IMR-90 (cell line): ENCODE measurements around the gene NEAT1. TPM values are rescaled to one million over a fixed set of nuclear protein-coding genes. Genes with fewer than 3 reads are reported as not detected.

Experiments used
- ATAC-seq: fragments of 200-7000 bp; cut with Tn5 transposase; 2 replicates; pipeline ENCODE4 v1.9.1; 2020; ENCODE audit warnings: low read depth, mild to moderate bottlenecking, moderate library complexity
- BruUV-seq: library from RNA; stranded (reverse); fragments of 400-500 nt; replicated peaks from 2 replicates; lab custom pipeline; 2021; lab: Mats Ljungman, UMichigan
- CTCF ChIA-PET: fragments of 300-600 bp; formaldehyde crosslinking; extraction: SDS; loops from one replicate; lab custom pipeline; 2021; ENCODE audit warnings: antibody characterized with exemption; lab: Yijun Ruan, JAX
- POLR2A ChIA-PET: fragments of 300-600 bp; sonication (Branson Sonifier 250); formaldehyde crosslinking; loops from one replicate; lab custom pipeline; 2022; ENCODE audit warnings: antibody characterized with exemption; ENCODE audit not compliant: unreplicated experiment; lab: Charles Lee
- DNase-seq: peaks from one replicate; pipeline ENCODE4 v3.0.0; 2013
- H2AFZ ChIP-seq: replicated peaks from 2 replicates; pipeline ENCODE3; 2013; ENCODE audit warnings: low read length, mild to moderate bottlenecking; ENCODE audit not compliant: poor library complexity
- H2AK5ac ChIP-seq: 2 replicates; pipeline ENCODE4 v1.6.1; 2013; ENCODE audit warnings: low read depth, low read length, inconsistent platforms
- H2AK9ac ChIP-seq: replicated peaks from 2 replicates; pipeline ENCODE3; 2013; ENCODE audit warnings: mild to moderate bottlenecking, low read depth, low read length, moderate library complexity; ENCODE audit not compliant: poor library complexity
- H2BK120ac ChIP-seq: 2 replicates; pipeline ENCODE4 v1.6.1; 2013; ENCODE audit warnings: low read depth, low read length, inconsistent platforms
- H2BK15ac ChIP-seq: 3 replicates; pipeline ENCODE4 v1.6.1; 2013; ENCODE audit warnings: low read depth, low read length, inconsistent platforms
- H2BK20ac ChIP-seq: 2 replicates; pipeline ENCODE4 v1.6.1; 2013; ENCODE audit warnings: low read depth, mild to moderate bottlenecking, inconsistent platforms, low read length, moderate library complexity
- H2BK5ac ChIP-seq: 2 replicates; pipeline ENCODE4 v1.6.1; 2013; ENCODE audit warnings: mild to moderate bottlenecking, low read depth, low read length, inconsistent platforms; ENCODE audit not compliant: poor library complexity, severe bottlenecking
- H3K14ac ChIP-seq: replicated peaks from 2 replicates; pipeline ENCODE4 v1.6.1; 2013; ENCODE audit warnings: low read depth, low read length, inconsistent platforms
- H3K18ac ChIP-seq: 2 replicates; pipeline ENCODE4 v1.6.1; 2013; ENCODE audit warnings: low read depth, low read length, control low read depth
- H3K23ac ChIP-seq: 2 replicates; pipeline ENCODE4 v1.6.1; 2013; ENCODE audit warnings: low read depth, low read length, inconsistent platforms
- H3K27ac ChIP-seq: 2 replicates; pipeline ENCODE4 v1.5.1; 2013; ENCODE audit warnings: mild to moderate bottlenecking, control low read depth, low read length; ENCODE audit not compliant: insufficient read depth
- H3K27me3 ChIP-seq: 2 replicates; pipeline ENCODE4 v1.6.1; 2013; ENCODE audit warnings: low read length; ENCODE audit not compliant: control insufficient read depth, insufficient read depth
- H3K36me3 ChIP-seq: 2 replicates; pipeline ENCODE4 v1.6.1; 2013; ENCODE audit warnings: low read length, mixed read lengths; ENCODE audit not compliant: control insufficient read depth, insufficient read depth
- H3K4ac ChIP-seq: 2 replicates; pipeline ENCODE4 v1.6.1; 2013; ENCODE audit warnings: low read depth, low read length, inconsistent platforms
- H3K4me1 ChIP-seq: 2 replicates; pipeline ENCODE4 v1.6.1; 2013; ENCODE audit warnings: low read length, mixed read lengths; ENCODE audit not compliant: control insufficient read depth, insufficient read depth
- H3K4me2 ChIP-seq: 2 replicates; pipeline ENCODE4 v1.6.1; 2013; ENCODE audit warnings: low read depth, mild to moderate bottlenecking, control low read depth, low read length, moderate library complexity
- H3K4me3 ChIP-seq: 2 replicates; pipeline ENCODE4 v1.5.1; 2013; ENCODE audit warnings: low read depth, mild to moderate bottlenecking, control low read depth, low read length, moderate library complexity; ENCODE audit not compliant: insufficient read depth
- H3K56ac ChIP-seq: 2 replicates; pipeline ENCODE4 v1.6.1; 2013; ENCODE audit warnings: low read length, inconsistent platforms; ENCODE audit not compliant: insufficient read depth; ENCODE audit errors: extremely low read depth
- H3K79me1 ChIP-seq, 2 experiments: 2 replicates each; pipeline ENCODE4 v1.6.1; 2013; ENCODE audit warnings: low read length in 2 of 2, inconsistent platforms in 1 of 2, low read depth in 1 of 2
- H3K9ac ChIP-seq: 2 replicates; pipeline ENCODE4 v1.6.1; 2013; ENCODE audit warnings: low read depth, low read length, control low read depth
- H3K9me1 ChIP-seq: 2 replicates; pipeline ENCODE4 v1.6.1; 2013; ENCODE audit warnings: low read length, inconsistent platforms; ENCODE audit not compliant: insufficient read depth
- H3K9me3 ChIP-seq: 2 replicates; pipeline ENCODE4 v1.6.1; 2013; ENCODE audit warnings: low read length; ENCODE audit not compliant: control insufficient read depth, insufficient read depth
- H4K20me1 ChIP-seq: 2 replicates; pipeline ENCODE4 v1.6.1; 2013; ENCODE audit warnings: low read length, inconsistent platforms; ENCODE audit not compliant: insufficient read depth
- H4K5ac ChIP-seq: 2 replicates; pipeline ENCODE4 v1.6.1; 2013; ENCODE audit warnings: mild to moderate bottlenecking, low read depth, low read length, control low read depth
- H4K8ac ChIP-seq, 2 experiments: 2 replicates each; pipeline ENCODE4 v1.6.1; 2013; ENCODE audit warnings: low read depth in 2 of 2, low read length in 2 of 2, control low read depth in 1 of 2, inconsistent platforms in 1 of 2
- H4K91ac ChIP-seq: 2 replicates; pipeline ENCODE4 v1.6.1; 2013; ENCODE audit warnings: low read depth, low read length, inconsistent platforms; ENCODE audit not compliant: insufficient read depth
- BHLHE40 ChIP-seq: fragments of 150-350 bp; IDR thresholded peaks from 2 replicates; pipeline ENCODE4 v1.6.1; 2016; ENCODE audit warnings: mild to moderate bottlenecking, low read depth, low read length
- ELK1 ChIP-seq: fragments of 150-350 bp; IDR thresholded peaks from 2 replicates; pipeline ENCODE4 v1.6.1; 2016; ENCODE audit warnings: low read depth, mild to moderate bottlenecking, low read length, moderate library complexity, borderline replicate concordance
- MAZ ChIP-seq: IDR thresholded peaks from 2 replicates; pipeline ENCODE4 v1.6.1; 2012; ENCODE audit warnings: low read depth, mild to moderate bottlenecking, low read length, improper control_type of control experiment, moderate library complexity, borderline replicate concordance
- MXI1 ChIP-seq: IDR thresholded peaks from 2 replicates; pipeline ENCODE4 v1.6.1; 2012; ENCODE audit warnings: low read depth, mild to moderate bottlenecking, low read length, moderate library complexity, borderline replicate concordance
- NFE2L2 ChIP-seq: fragments of 150-350 bp; IDR thresholded peaks from 2 replicates; pipeline ENCODE4 v1.6.1; 2016; ENCODE audit warnings: low read depth, mild to moderate bottlenecking, low read length
- POLR2A ChIP-seq: IDR thresholded peaks from 2 replicates; pipeline ENCODE4 v1.6.1; 2012; ENCODE audit warnings: mild to moderate bottlenecking, low read depth, low read length
- RCOR1 ChIP-seq: IDR thresholded peaks from 2 replicates; pipeline ENCODE4 v1.6.1; 2012; ENCODE audit warnings: mild to moderate bottlenecking, low read length, improper control_type of control experiment; ENCODE audit not compliant: insufficient replicate concordance
- RFX5 ChIP-seq: IDR thresholded peaks from 2 replicates; pipeline ENCODE4 v1.8.0; 2012; ENCODE audit warnings: low read depth, mild to moderate bottlenecking, low read length, moderate library complexity
- SMC3 ChIP-seq: fragments of 150-350 bp; IDR thresholded peaks from 2 replicates; pipeline ENCODE4 v1.6.1; 2016; ENCODE audit warnings: low read depth, mild to moderate bottlenecking, antibody characterized with exemption, low read length, moderate library complexity
- WGBS, 2 experiments: methylation state at CpG; one replicate each; pipeline versions ENCODE4 v1.1.5 to v1.1.7; 2013; ENCODE audit warnings: missing lambda C conversion rate in 2 of 2; ENCODE audit not compliant: insufficient read length in 1 of 2; ENCODE audit errors: extremely low coverage in 2 of 2; 5-methylcytosine and 5-hydroxymethylcytosine counted together
- dilution Hi-C: fragments of 300-500 bp; cut with HindIII; formaldehyde crosslinking; loops from one replicate; pipeline ENCODE4 v1.14.3; 2018; ENCODE audit warnings: low sequenced_read_pairs; ENCODE audit not compliant: unreplicated experiment
- in situ Hi-C: fragments of 300-500 bp; cut with MboI; formaldehyde crosslinking; loops from 3 replicates; pipeline ENCODE4 v1.14.3; 2019; ENCODE audit warnings: low sequenced_read_pairs, inconsistent platforms, mixed read lengths
- intact Hi-C: fragments of 100-400 bp; cut with micrococcal nuclease; formaldehyde crosslinking; loops from 2 replicates; pipeline ENCODE4 v1.10.0; 2022
- polyA plus RNA-seq, 3 experiments: library from polyadenylated mRNA; depleted of rRNA; stranded (reverse); fragments of >200 nt; gene quantifications; 2 replicates each; pipeline ENCODE4 v1.2.3, GENCODE V29; 2012; ENCODE audit warnings: low replicate concordance in 1 of 3
- total RNA-seq: library from RNA; depleted of rRNA; stranded (reverse); fragments of >200 nt; gene quantifications from 2 replicates; pipeline ENCODE4 v1.2.3, GENCODE V29; 2012

Gene NEAT1
- total and polyA plus RNA-seq, 2 of the 4 experiments (the other 2 are of a cell fraction): 30.1 to 114 TPM

DNA sequence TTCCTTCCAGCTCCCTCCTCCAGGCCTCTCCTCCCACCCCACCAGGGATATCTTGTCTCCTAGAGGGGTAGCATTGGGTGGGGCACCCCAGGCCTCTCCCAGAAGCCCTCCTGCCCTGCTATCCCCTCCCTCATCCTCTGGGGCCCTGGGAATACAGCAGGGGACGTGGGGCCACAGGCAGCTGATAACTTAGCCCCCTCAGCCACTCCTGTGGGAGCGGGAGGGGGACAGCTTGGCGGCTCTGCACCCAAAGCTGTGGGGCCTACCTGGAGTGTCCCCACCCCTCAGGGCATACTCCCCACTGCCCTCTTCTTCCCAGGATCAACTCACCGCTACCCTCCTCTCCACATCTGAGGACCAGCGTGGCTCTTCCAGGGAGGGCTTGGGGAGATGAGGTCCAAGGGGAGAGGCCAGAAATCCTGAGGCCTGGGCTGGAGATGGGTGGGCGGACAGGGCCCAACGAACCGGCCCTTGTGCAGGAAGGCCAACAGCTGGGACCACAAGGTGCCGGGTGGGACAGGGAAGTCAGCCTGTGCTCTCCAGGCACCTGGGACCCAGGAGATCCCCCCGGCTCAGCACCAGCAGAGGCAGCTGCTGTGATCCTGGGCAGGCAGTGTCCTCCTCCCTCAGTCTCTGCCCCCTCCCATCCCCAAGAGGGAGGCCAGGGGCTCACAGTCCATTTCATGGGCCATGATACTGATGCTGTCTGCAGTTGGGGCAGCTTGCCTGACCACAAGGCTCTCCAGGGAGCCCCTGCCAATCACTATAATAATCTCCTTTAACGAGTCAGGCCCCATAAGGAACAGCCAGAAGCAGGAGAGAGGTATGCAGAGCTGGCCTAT lies 23.2 kb downstream of the NEAT1 start:
- intact Hi-C loops: no loop called here
- no peak overlapping the region for H3K23ac ChIP-seq
- no peak overlapping the region for H3K4me3 ChIP-seq
- peak overlapping the region; percentile 52 for H2AFZ ChIP-seq
- DNase-seq (peak; percentile 37), ATAC-seq (peak; percentile 1)
- no peak overlapping the region for H4K5ac ChIP-seq
- no peak overlapping the region for H3K4ac ChIP-seq
- peaks cover 14% of the 10 kb centered on the region for H3K9me1 ChIP-seq
- dilution Hi-C loops: no loop called here
- H2AK9ac ChIP-seq: peak overlapping the region; percentile 10
- WGBS, 2 experiments: 87% methylated on average over 6 of the region's 11 CpGs; no CpG with 5 or more reads in 1 of the 2 experiments
- no peak overlapping the region for H3K9ac ChIP-seq
- H2AK5ac ChIP-seq: no peak overlapping the region; the same call in 1 of the 2 replicates
- BruUV-seq: no TSS peak
- H4K8ac ChIP-seq: no peak overlapping the region
- no peak overlapping the region for H2BK120ac ChIP-seq
- in situ Hi-C loops: no loop called here
- H3K18ac ChIP-seq: no peak overlapping the region
- H2BK20ac ChIP-seq: no peak overlapping the region
- no peak overlapping the region for H2BK15ac ChIP-seq
- H3K9me3 ChIP-seq: no peaks in the 10 kb centered on the region
- H3K36me3 ChIP-seq: peaks cover 40% of the 10 kb centered on the region
- H3K14ac ChIP-seq: no peak overlapping the region
- POLR2A ChIA-PET: interaction anchor here (0.6 to 2.5 kb wide), 4 partner anchors 22 to 62 kb away, joined by 3 to 27 read pairs (median 3); partner anchors contain the start of gene MALAT1
- H3K56ac ChIP-seq: no peak overlapping the region
- H4K91ac ChIP-seq: no peak overlapping the region
- no peak overlapping the region for H3K4me2 ChIP-seq
- H3K79me1 ChIP-seq: peaks cover 7 to 54% of the 10 kb centered on the region in 2 experiments
- no peaks in the 10 kb centered on the region for H3K27me3 ChIP-seq
- no peak overlapping the region; the same call in 1 of the 2 replicates for H3K27ac ChIP-seq
- peaks cover 83% of the 10 kb centered on the region for H4K20me1 ChIP-seq
- H3K4me1 ChIP-seq: peaks cover 4% of the 10 kb centered on the region; the same call in 1 of the 2 replicates
- CTCF ChIA-PET: interaction anchor here (1.3 kb wide), 1 partner anchor 64 kb away, joined by 4 read pairs; no protein-coding TSS in a partner anchor
- no peak overlapping the region for H2BK5ac ChIP-seq
- TF ChIP-seq NFE2L2 (no peak), RFX5 (no peak), RCOR1 (no peak), SMC3 (no peak), BHLHE40 (no peak), MAZ (peak; percentile 61), POLR2A (peak; percentile 32; the same call in 1 of the 2 replicates), MXI1 (no peak), ELK1 (no peak)
